ENCODE measurements around the gene ADORA1. TPM values are rescaled to one million over a fixed set of nuclear protein-coding genes. Genes with fewer than 3 reads are reported as not detected.

The ADORA1 gene
- total RNA-seq, 1 donor from 2014 or later: 4.1 TPM

DNA sequence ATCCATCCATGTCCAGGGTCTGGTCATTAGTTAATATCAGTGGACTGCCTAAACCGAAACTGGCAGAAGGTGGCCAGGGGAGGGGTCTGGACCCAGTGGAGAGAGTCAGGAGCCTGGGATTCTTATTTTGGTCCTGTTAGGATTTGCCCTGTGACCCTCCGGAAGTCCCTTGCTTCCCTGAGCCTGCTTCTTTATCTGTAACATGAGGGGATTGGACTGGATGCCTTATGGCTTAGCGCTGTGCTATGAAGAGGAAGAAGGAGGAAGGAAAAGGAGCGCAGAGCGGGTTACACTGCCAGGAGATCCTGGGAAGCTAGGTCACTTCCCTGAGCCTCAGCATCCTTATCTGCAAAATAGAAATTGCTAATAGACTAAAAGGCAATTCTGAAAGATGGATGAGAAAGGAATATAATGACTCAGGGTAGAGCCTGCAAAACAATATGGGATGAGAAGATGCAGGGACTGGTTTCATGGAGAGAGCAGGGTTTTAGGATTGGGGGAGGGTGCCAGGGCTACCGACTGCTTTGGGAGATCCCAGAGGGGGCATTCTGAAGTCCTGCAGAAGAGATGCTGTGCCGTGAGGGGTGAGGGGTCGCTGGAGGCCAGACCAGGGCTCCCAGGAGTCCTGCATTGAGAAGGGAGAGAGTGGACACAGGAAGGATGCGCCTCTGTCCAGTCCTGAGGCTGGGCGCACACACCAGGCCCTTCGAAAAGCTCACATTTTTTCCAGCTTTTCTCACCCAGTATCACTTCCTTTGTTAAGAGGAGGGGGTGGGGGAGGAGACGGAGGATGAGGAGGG lies 460 bp upstream of the ADORA1 start:
- Histone ChIP-seq H3K4me1 (peaks cover 41% of the 10 kb centered on the region), H3K27ac (no peak overlapping the region), H3K4me3 (peak overlapping the region; percentile 46), H3K9me3 (no peaks in the 10 kb centered on the region), H3K27me3 (peaks cover 43% of the 10 kb centered on the region), H3K36me3 (no peaks in the 10 kb centered on the region)
- TF ChIP-seq, protein P1, sequence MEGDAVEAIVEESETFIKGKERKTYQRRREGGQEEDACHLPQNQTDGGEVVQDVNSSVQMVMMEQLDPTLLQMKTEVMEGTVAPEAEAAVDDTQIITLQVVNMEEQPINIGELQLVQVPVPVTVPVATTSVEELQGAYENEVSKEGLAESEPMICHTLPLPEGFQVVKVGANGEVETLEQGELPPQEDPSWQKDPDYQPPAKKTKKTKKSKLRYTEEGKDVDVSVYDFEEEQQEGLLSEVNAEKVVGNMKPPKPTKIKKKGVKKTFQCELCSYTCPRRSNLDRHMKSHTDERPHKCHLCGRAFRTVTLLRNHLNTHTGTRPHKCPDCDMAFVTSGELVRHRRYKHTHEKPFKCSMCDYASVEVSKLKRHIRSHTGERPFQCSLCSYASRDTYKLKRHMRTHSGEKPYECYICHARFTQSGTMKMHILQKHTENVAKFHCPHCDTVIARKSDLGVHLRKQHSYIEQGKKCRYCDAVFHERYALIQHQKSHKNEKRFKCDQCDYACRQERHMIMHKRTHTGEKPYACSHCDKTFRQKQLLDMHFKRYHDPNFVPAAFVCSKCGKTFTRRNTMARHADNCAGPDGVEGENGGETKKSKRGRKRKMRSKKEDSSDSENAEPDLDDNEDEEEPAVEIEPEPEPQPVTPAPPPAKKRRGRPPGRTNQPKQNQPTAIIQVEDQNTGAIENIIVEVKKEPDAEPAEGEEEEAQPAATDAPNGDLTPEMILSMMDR (IDR thresholded peaks at IDR 0.05): no peak
- no peak for DNase-seq
- ATAC-seq: no peak
- intact Hi-C loops (cut with DNase I): no loop called here

DNA sequence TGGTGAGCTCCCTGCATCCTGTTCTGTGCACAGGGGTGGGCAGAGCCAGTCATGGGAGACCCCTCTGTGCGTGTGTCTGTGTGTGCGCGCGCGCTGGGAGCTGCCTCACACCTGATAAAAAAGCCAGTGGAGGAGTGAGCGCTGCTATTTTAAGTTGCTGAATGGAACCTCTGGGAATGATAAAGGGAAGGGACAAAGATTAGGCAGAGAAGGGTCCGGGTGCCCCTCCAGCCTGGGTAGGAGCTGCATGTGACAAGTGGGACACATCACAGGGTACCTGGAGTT lies 847 bp downstream of the ADORA1 start:
- no peak overlapping the region for H3K27ac ChIP-seq
- TF ChIP-seq, protein P1 (IDR thresholded peaks at IDR 0.05): no peak
- ATAC-seq: no peak
- no peaks in the 10 kb centered on the region for H3K36me3 ChIP-seq
- H3K27me3 ChIP-seq: peaks cover 32% of the 10 kb centered on the region
- no peak for DNase-seq
- intact Hi-C loops (cut with DNase I): no loop called here
- peak overlapping the region; percentile 46 for H3K4me3 ChIP-seq
- H3K9me3 ChIP-seq: no peaks in the 10 kb centered on the region
- peaks cover 41% of the 10 kb centered on the region for H3K4me1 ChIP-seq

DNA sequence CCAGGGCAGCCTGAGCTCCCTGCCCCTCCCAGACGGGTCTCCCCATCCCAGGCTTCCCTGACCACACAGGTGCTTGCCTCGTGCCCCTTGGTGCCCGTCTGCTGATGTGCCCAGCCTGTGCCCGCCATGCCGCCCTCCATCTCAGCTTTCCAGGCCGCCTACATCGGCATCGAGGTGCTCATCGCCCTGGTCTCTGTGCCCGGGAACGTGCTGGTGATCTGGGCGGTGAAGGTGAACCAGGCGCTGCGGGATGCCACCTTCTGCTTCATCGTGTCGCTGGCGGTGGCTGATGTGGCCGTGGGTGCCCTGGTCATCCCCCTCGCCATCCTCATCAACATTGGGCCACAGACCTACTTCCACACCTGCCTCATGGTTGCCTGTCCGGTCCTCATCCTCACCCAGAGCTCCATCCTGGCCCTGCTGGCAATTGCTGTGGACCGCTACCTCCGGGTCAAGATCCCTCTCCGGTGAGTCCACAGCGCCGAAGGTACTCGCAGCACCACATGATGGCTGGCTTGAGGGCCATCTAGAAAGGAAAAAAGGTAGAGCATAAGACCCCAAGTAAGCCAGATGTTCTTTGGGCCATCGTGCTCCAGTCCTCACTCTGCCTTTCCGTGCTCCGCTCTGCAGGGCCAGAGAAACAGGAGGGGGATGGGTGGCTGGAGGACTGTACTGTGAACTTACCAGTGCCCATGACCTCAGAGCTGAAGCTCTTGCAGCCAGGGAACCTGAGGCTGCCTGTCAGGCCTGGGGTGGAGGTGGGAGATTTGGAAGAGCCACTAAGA lies 1.4 kb downstream of the ADORA1 start:
- TF ChIP-seq, protein P1 (IDR thresholded peaks at IDR 0.05): no peak
- intact Hi-C loops (cut with DNase I): no loop called here
- Histone ChIP-seq H3K36me3 (no peaks in the 10 kb centered on the region), H3K9me3 (no peaks in the 10 kb centered on the region), H3K27me3 (peaks cover 31% of the 10 kb centered on the region), H3K4me3 (peak overlapping the region; percentile 46), H3K27ac (no peak overlapping the region), H3K4me1 (peaks cover 41% of the 10 kb centered on the region)
- ATAC-seq: no peak
- peak; percentile 60 for DNase-seq

DNA sequence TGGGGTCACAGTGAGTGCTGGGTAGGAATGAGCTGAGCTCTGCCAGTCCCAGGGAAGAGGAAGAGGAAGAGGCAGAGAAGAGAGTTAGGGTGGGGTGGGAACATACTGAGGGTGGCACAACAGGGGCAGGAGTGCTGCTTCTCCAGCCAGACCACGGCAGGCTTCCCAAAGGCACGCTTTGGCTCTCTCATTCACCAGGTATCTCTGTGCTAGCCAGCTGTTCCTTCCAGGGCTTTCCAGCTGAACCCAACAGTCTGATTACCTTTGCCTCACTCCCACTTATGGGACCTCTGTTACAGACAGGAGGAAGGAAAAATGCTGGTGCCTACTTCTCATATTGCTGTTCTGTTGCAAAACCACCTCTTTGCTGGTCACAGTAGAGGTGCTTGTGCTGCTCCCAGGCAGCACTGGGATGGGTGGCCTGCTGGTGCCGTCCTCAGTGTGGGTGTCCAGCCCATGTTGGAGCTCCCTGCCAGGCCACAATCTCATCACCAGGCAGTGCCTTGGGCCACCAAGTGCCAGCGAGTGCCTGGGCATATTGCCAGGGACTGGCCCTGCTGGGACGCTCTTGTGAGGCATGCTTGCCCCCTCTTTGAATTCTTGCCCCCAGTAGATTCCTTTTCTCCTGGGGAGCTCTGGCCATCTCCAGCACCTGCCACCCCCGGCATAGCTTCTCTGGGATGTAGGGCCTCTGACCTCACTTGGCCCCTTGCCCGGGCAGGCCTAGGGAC lies 2.1 kb downstream of the ADORA1 start:
- intact Hi-C loops (cut with DNase I): no loop called here
- TF ChIP-seq, protein P1 (IDR thresholded peaks at IDR 0.05): no peak
- no peak overlapping the region for H3K27ac ChIP-seq
- H3K4me1 ChIP-seq: peaks cover 45% of the 10 kb centered on the region
- H3K4me3 ChIP-seq: no peak overlapping the region
- peak; percentile 55 for ATAC-seq
- no peaks in the 10 kb centered on the region for H3K9me3 ChIP-seq
- no peaks in the 10 kb centered on the region for H3K36me3 ChIP-seq
- DNase-seq: peak; percentile 78
- peaks cover 27% of the 10 kb centered on the region for H3K27me3 ChIP-seq

DNA sequence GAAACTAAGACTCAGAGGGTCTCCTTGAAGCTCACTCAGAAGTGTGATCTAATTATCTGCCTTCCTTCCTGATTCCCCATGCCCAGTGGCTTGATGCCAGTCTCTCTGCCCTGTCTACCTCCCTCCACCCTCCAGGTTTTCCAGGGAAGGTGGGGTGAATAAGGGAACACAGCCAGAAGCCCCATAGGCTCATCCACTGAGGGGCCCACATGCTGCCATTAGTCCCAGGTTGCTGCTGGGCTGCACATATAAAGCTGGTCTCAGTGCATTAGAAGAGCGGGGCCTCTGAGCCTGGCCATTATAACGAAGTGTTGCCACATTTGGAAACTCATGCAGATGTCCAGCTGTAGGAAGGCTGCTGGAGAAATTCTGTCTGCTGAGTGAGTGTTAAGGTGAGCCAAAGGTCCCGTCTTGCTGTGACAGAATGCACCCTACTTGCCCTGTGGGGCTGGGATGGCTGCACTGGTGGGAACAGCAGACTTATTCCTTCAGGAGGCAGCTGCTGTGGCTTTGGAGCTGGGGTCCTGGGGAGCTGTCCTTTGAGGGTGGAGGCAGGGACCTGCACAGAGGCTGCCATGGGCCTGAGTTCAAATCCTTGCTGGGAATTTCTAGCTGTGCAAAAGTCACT lies 2.9 kb downstream of the ADORA1 start:
- no peak overlapping the region for H3K27ac ChIP-seq
- TF ChIP-seq, protein P1 (IDR thresholded peaks at IDR 0.05): no peak
- DNase-seq (peak; percentile 40), ATAC-seq (no peak)
- intact Hi-C loops (cut with DNase I): no loop called here
- peaks cover 19% of the 10 kb centered on the region for H3K27me3 ChIP-seq
- no peaks in the 10 kb centered on the region for H3K9me3 ChIP-seq
- peaks cover 45% of the 10 kb centered on the region for H3K4me1 ChIP-seq
- H3K36me3 ChIP-seq: no peaks in the 10 kb centered on the region
- no peak overlapping the region for H3K4me3 ChIP-seq

Measured in upper lobe of right lung (tissue), 1 donor.